Transverse colon (tissue), 4 donors: ENCODE results near the gene PREX1. TPM values are rescaled to one million over a fixed set of nuclear protein-coding genes. Genes with fewer than 3 reads are reported as not detected.
A peak's percentile ranks its signal among the peaks of the same experiment; 100 is the strongest.

Experiments
- DNase-seq: peaks from one replicate; pipeline ENCODE4 v3.0.0-alpha.2; 2019
- H3K27ac ChIP-seq, 4 donors: fragments of 200-600 bp; sonication (generic); 2 replicates each; pipeline ENCODE4 v1.5.1; 2016 to 2018; ENCODE audit warnings: inconsistent platforms in 4 of 4
- H3K27me3 ChIP-seq: fragments of 200-600 bp; sonication (generic); 2 replicates; pipeline ENCODE4 v1.5.1; 2017; ENCODE audit warnings: inconsistent platforms
- H3K36me3 ChIP-seq, 4 donors: fragments of 200-600 bp; sonication (generic); 2 replicates each; pipeline ENCODE4 v1.5.1; 2017 to 2019; ENCODE audit warnings: inconsistent platforms in 4 of 4
- H3K4me1 ChIP-seq, 4 donors: fragments of 200-600 bp; sonication (generic); 2 replicates each; pipeline ENCODE4 v1.5.1; 2017 to 2020; ENCODE audit warnings: inconsistent platforms in 4 of 4
- H3K4me3 ChIP-seq, 4 donors: fragments of 200-600 bp; sonication (generic); 1 replicate in 1 of 4; 2 replicates in 3 of 4; pipeline versions ENCODE4 v1.5.1 to v1.6.1; 2017 to 2019; ENCODE audit warnings: inconsistent platforms in 4 of 4
- H3K9me3 ChIP-seq, 2 donors: fragments of 200-600 bp; sonication (generic); 2 replicates each; pipeline ENCODE4 v1.5.1; 2017 to 2019; ENCODE audit warnings: inconsistent platforms in 2 of 2
- CTCF ChIP-seq, 5 experiments: fragments of 200-600 bp in 3 of 5; fragments of 450-650 bp in 2 of 5; sonication (generic) in 3 of 5; IDR thresholded peaks; 1 replicate in 2 of 5; 2 replicates in 3 of 5; pipeline ENCODE4 v1.5.1; 2016 to 2017; ENCODE audit warnings: antibody characterized with exemption in 5 of 5, inconsistent platforms in 3 of 5, mild to moderate bottlenecking in 2 of 5, moderate library complexity in 1 of 5
- EP300 ChIP-seq: sonication (generic); formaldehyde crosslinking; IDR thresholded peaks from one replicate; pipeline ENCODE4 v1.6.1; 2017; ENCODE audit warnings: antibody characterized with exemption, low read depth
- POLR2A ChIP-seq: fragments of 450-650 bp; IDR thresholded peaks from one replicate; pipeline ENCODE4 v1.6.1; 2016; ENCODE audit warnings: antibody characterized with exemption, mild to moderate bottlenecking, moderate library complexity
- POLR2AphosphoS5 ChIP-seq, 3 donors: sonication (generic); formaldehyde crosslinking; IDR thresholded peaks; one replicate each; pipeline ENCODE4 v1.6.1; 2016; ENCODE audit warnings: antibody characterized with exemption in 3 of 3
- WGBS, 2 donors: methylation state at CpG; one replicate each; pipeline ENCODE4 v1.1.5; 2018; ENCODE audit warnings: low coverage in 1 of 2; 5-methylcytosine and 5-hydroxymethylcytosine counted together
- in situ Hi-C, 4 donors: fragments of 200-750 bp; cut with MboI; loops; one replicate each; pipeline versions ENCODE4 v1.15.0 to v1.15.1; 2017; ENCODE audit warnings: low sequenced_read_pairs in 3 of 4, low pct_ligation_motif_present in 1 of 4, low pct_unique_long_range_greater_than_20kb in 1 of 4
- intact Hi-C: fragments of 100-400 bp; cut with DNase I; formaldehyde crosslinking; loops from one replicate; pipeline ENCODE4 v1.15.1; 2023; ENCODE audit warnings: low total_unique reads
- total RNA-seq, 4 donors: library from RNA; depleted of rRNA; stranded (reverse); fragments of >200 nt; gene quantifications; one replicate each; pipeline ENCODE4 v1.1.0, GENCODE V29; 2016

PREX1 gene
- total RNA-seq, 4 donors from 2014 or later = 10.9 to 29.9 (median 16.6) TPM

GRCh38 chr20:48691523-48691922 lies 136.3 kb downstream of the PREX1 start:
- H3K36me3 ChIP-seq = no peaks in the 10 kb centered on the region
- no peak overlapping the region for H3K4me3 ChIP-seq
- H3K27ac ChIP-seq = peak overlapping the region in 1 of 4 donors; percentile 5
- H3K4me1 ChIP-seq = peaks cover 7 to 33% (median 17%) of the 10 kb centered on the region in 4 donors
- H3K9me3 ChIP-seq = no peaks in the 10 kb centered on the region
- TF ChIP-seq CTCF (IDR thresholded peaks at IDR 0.05) = no peak
- no peak for TF ChIP-seq POLR2AphosphoS5 (IDR thresholded peaks at IDR 0.05)
- TF ChIP-seq EP300 = no peak
- no peak for TF ChIP-seq POLR2A
- no peak for DNase-seq
- 80 to 81% methylated on average over 1 to 7 of the region's 7 CpGs for WGBS, 2 donors
- H3K27me3 ChIP-seq = no peaks in the 10 kb centered on the region
- in situ Hi-C loops = no loop called here
- intact Hi-C loops = no loop called here

GRCh38 chr20:48690888-48691287 lies 136.9 kb downstream of the PREX1 start:
- WGBS, 2 donors = 48% methylated on average over 18 of the region's 18 CpGs; no CpG with 5 or more reads in 1 of the 2 donors
- Histone ChIP-seq H3K4me3 (no peak overlapping the region), H3K9me3 (no peaks in the 10 kb centered on the region), H3K4me1 (peaks cover 13 to 40% (median 24%) of the 10 kb centered on the region in 4 donors), H3K36me3 (no peaks in the 10 kb centered on the region), H3K27ac (peak overlapping the region in 3 of 4 donors; percentile 14 to 44 (median 24)), H3K27me3 (no peaks in the 10 kb centered on the region)
- TF ChIP-seq POLR2AphosphoS5 (IDR thresholded peaks at IDR 0.05) (peak in 2 of 3 donors; percentile 40 to 71), EP300 (no peak), CTCF (IDR thresholded peaks at IDR 0.05) (no peak), POLR2A (peak; percentile 62)
- intact Hi-C loops (no loop called here), in situ Hi-C loops (no loop called here)
- peak; percentile 78 for DNase-seq

- in situ Hi-C loops = no loop called here
- no peak for DNase-seq
- Histone ChIP-seq H3K4me1 (peaks cover 13 to 48% (median 31%) of the 10 kb centered on the region in 4 donors), H3K27ac (peak overlapping the region in 3 of 4 donors; percentile 14 to 44 (median 24)), H3K27me3 (no peaks in the 10 kb centered on the region), H3K36me3 (no peaks in the 10 kb centered on the region), H3K4me3 (no peak overlapping the region), H3K9me3 (no peaks in the 10 kb centered on the region)
- 84 to 100% methylated on average over 1 to 9 of the region's 9 CpGs for WGBS, 2 donors
- TF ChIP-seq CTCF (IDR thresholded peaks at IDR 0.05) = no peak
- no peak for TF ChIP-seq POLR2AphosphoS5 (IDR thresholded peaks at IDR 0.05)
- no peak for TF ChIP-seq POLR2A
- no peak for TF ChIP-seq EP300
- intact Hi-C loops = no loop called here
Observed at GRCh38 chr20:48689874-48690571, 137.8 kb downstream of the PREX1 start.

- 79 to 100% methylated on average over 1 to 8 of the region's 8 CpGs for whole genome bisulfite sequencing, 2 donors
- in situ Hi-C loops = no loop called here
- Histone ChIP-seq H3K4me3 (no peak overlapping the region), H3K27me3 (no peaks in the 10 kb centered on the region), H3K27ac (no peak overlapping the region), H3K9me3 (no peaks in the 10 kb centered on the region), H3K4me1 (peaks cover 13 to 55% (median 35%) of the 10 kb centered on the region in 4 donors), H3K36me3 (no peaks in the 10 kb centered on the region)
- TF ChIP-seq POLR2A (no peak), EP300 (no peak), CTCF (IDR thresholded peaks at IDR 0.05) (no peak), POLR2AphosphoS5 (IDR thresholded peaks at IDR 0.05) (no peak)
- no peak for DNase-seq
- intact Hi-C loops = no loop called here
Observed at GRCh38 chr20:48689388-48689787, 138.4 kb downstream of the PREX1 start.
